Lower leg skin (tissue), 4 donors: ENCODE measurements around the gene KCNMA1. TPM values are rescaled to one million over a fixed set of nuclear protein-coding genes. Genes with fewer than 3 reads are reported as not detected.

Experiments used
- DNase-seq, 2 donors: peaks; one replicate each; pipeline ENCODE4 v3.0.0-alpha.2; 2019; ENCODE audit warnings: low spot score in 2 of 2
- H3K4me3 ChIP-seq: fragments of 200-600 bp; sonication (generic); 2 replicates; pipeline ENCODE4 v1.5.1; 2017; ENCODE audit warnings: mild to moderate bottlenecking, low read depth; ENCODE audit not compliant: poor library complexity, severe bottlenecking
- CTCF ChIP-seq, 3 donors: fragments of 450-650 bp; IDR thresholded peaks; one replicate each; pipeline ENCODE4 v1.5.1; 2016; ENCODE audit warnings: antibody characterized with exemption in 3 of 3, mild to moderate bottlenecking in 3 of 3, moderate library complexity in 2 of 3
- POLR2A ChIP-seq, 2 donors: fragments of 450-650 bp; IDR thresholded peaks; one replicate each; pipeline ENCODE4 v1.6.1; 2016 to 2017; ENCODE audit warnings: antibody characterized with exemption in 2 of 2, mild to moderate bottlenecking in 1 of 2, moderate library complexity in 1 of 2
- WGBS, 2 donors: methylation state at CpG; one replicate each; pipeline ENCODE4 v1.1.5; 2018; 5-methylcytosine and 5-hydroxymethylcytosine counted together
- intact Hi-C: fragments of 100-400 bp; cut with DNase I; formaldehyde crosslinking; loops from one replicate; pipeline ENCODE4 v1.15.0; 2023; ENCODE audit warnings: low total_unique reads
- total RNA-seq, 4 donors: library from RNA; depleted of rRNA; stranded (reverse); fragments of >200 nt; gene quantifications; one replicate each; pipeline ENCODE4 v1.1.0, GENCODE V29; 2016

KCNMA1 gene
- total RNA-seq, 4 donors from 2014 or later = 4.1 to 9.9 (median 6.5) TPM

- TF ChIP-seq CTCF (IDR thresholded peaks at IDR 0.05) (no peak), POLR2A (IDR thresholded peaks at IDR 0.05) (no peak)
- WGBS, 2 donors = 89 to 94% methylated on average over 4 of the region's 4 CpGs
- H3K4me3 ChIP-seq = no peak overlapping the region
- intact Hi-C loops = no loop called here
- no peak for DNase-seq
Measured at GRCh38 chr10:77644557-77645243, 7.1 kb upstream of the KCNMA1 start.

- intact Hi-C loops = no loop called here
- no peak overlapping the region for H3K4me3 ChIP-seq
- WGBS, 2 donors = 36 to 37% methylated on average over 6 of the region's 6 CpGs
- DNase-seq = no peak
- no peak for TF ChIP-seq POLR2A (IDR thresholded peaks at IDR 0.05)
Measured at GRCh38 chr10:77643795-77644468, 6.3 kb upstream of the KCNMA1 start.

GRCh38 chr10:77641788-77642397 lies 4.3 kb upstream of the KCNMA1 start:
- TF ChIP-seq CTCF (IDR thresholded peaks at IDR 0.05) = peak in 1 of 3 donors; percentile 30
- no peak for TF ChIP-seq POLR2A (IDR thresholded peaks at IDR 0.05)
- intact Hi-C loops = no loop called here
- no peak overlapping the region for H3K4me3 ChIP-seq
- DNase-seq = peak in 1 of 2 donors; percentile 83
- 0 to 1% methylated on average over 5 of the region's 5 CpGs for WGBS, 2 donors

GRCh38 chr10:77641344-77641743 lies 3.7 kb upstream of the KCNMA1 start:
- no peak overlapping the region for H3K4me3 ChIP-seq
- TF ChIP-seq POLR2A (IDR thresholded peaks at IDR 0.05) (no peak), CTCF (IDR thresholded peaks at IDR 0.05) (no peak)
- DNase-seq = no peak
- intact Hi-C loops = no loop called here
- 21 to 28% methylated on average over 1 of the region's 1 CpG for WGBS, 2 donors

- intact Hi-C loops = no loop called here
- H3K4me3 ChIP-seq = no peak overlapping the region
- WGBS, 2 donors = 78 to 80% methylated on average over 3 of the region's 3 CpGs
- no peak for TF ChIP-seq POLR2A (IDR thresholded peaks at IDR 0.05)
- no peak for TF ChIP-seq CTCF (IDR thresholded peaks at IDR 0.05)
- no peak for DNase-seq
Measured at GRCh38 chr10:77640167-77640566, 2.6 kb upstream of the KCNMA1 start.

- no peak for DNase-seq
- 77 to 78% methylated on average over 3 of the region's 3 CpGs for WGBS, 2 donors
- intact Hi-C loops = loop anchor here (2.0 kb wide), 2 partner anchors 249 to 465 kb away; no protein-coding TSS in a partner anchor
- no peak overlapping the region for H3K4me3 ChIP-seq
- TF ChIP-seq CTCF (IDR thresholded peaks at IDR 0.05) (no peak), POLR2A (IDR thresholded peaks at IDR 0.05) (no peak)
Measured at GRCh38 chr10:77639756-77640155, 2.1 kb upstream of the KCNMA1 start.
